IPS DF 4.7 (cell line): ENCODE measurements around the gene KRTAP9-6.
"Not testable (repeated sequence)": the region's sequence is repeated elsewhere in the genome, so short reads cannot be mapped to it uniquely, and the experiment has no call there.

Source experiments
- DNase-seq: peaks from one replicate; pipeline ENCODE4 v3.0.0-alpha.2; 2013; ENCODE audit warnings: low spot score; ENCODE audit errors: extremely low read depth

KRTAP9-6 gene

GRCh38 chr17:41271323-41271722 is 6.1 kb downstream of the KRTAP9-6 start:
- DNase-seq, result not testable (repeated sequence)

GRCh38 chr17:41271858-41272257 is 6.7 kb downstream of the KRTAP9-6 start:
- DNase-seq, result no peak

- not testable (repeated sequence) for DNase-seq
These were observed 10.5 kb downstream of the KRTAP9-6 start, which contains the start of gene KRTAP9-7 for GRCh38 chr17:41275648-41276190. TSS of gene KRTAP9-7 (plus strand) at chr17:41275698. CDS start at chr17:41275698, 0 bp downstream.

- no peak for DNase-seq
These were observed 13.2 kb downstream of the KRTAP9-6 start for GRCh38 chr17:41278176-41278955.

- no peak for DNase-seq
These were observed 18.9 kb downstream of the KRTAP9-6 start for GRCh38 chr17:41284043-41284442.

DNA sequence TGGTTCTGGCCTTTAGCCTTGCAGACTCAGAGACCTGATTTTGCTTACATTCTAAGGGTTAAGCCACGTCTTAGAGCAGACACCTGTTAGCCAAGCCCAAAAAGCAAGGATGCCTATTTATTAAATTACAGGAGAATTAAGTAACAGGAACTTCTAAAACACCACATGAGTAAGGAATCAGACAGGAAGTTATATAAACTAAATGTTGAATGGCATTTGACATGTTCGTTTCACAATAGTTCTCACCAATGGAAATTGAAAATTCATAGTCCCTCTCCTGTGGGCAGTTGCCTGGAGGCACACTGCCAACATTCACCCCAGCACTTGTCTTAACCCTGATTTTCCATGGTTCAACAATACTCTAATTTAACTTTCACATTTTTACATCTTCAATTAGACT is 19.4 kb downstream of the KRTAP9-6 start:
- no peak for DNase-seq

DNA sequence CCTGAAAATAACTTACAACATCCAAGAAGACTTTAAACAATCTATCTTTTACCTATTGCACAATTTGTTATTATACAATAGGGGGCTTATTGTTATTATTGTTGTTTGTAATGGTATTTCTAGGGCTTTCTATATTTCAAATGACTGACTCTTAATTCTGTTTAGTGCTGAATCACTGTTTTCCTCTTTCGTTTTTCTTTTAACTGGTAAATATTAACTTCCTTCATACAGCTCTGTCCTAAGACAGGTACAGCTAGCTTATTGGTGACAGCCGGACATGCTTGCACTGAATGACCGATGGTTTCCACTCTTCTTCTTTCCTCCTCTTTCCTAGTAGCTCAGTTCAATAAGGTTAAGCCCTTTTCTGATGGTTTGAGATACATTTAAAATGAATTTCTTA is 21.9 kb downstream of the KRTAP9-6 start:
- DNase-seq, result no peak

- no peak for DNase-seq
These were observed 28.8 kb downstream of the KRTAP9-6 start for GRCh38 chr17:41294016-41294415.

DNA sequence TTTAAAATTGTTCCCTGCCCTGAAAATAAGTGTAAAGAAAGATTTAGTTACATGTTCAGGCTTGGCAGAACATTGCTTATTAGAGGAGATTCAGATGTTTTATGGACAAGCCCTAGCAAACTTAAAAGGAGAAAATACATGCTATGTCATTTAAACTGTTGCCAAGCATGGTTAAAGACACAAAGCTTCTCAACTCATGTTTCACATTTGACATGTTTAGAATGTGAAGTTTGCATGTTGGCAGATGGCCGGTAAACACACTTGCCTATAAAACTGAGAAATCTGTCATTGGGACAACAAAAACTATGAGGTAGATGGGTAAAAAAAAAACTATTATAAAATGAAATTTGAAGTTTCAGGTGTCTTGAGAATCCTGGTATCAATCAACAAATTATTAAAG is 31.7 kb downstream of the KRTAP9-6 start:
- DNase-seq, result no peak

DNA sequence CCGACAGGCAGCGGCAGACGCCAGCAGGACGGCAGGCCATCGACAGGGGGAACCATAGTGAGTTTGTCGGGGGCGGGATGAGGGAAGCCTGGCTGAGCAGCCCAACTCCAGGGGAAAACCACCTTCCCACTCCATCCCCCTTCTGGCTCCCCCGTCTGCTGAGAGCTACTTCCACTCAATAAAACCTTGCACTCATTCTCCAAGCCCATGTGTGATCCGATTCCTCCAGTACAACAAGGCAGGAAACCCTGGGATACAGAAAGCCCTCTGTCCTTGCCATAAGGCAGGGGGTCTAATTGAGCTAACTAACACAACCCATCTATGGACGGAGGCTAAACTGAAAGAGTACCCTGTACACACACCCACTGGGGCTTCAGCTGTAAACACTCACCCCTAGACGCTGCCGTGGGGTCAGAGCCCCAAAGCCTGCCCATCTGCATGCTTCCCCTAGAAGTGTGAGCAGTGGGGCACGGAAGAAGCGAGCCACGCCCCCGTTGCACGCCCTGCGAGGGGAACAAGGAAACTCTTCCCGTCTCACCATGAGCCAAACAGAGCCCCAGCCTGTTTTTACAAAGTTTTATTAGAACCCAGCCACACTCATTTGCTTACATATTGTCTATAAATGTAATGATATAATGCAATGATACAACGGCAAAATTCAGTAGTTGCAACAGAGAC is 33.4 kb downstream of the KRTAP9-6 start:
- no peak for DNase-seq

DNA sequence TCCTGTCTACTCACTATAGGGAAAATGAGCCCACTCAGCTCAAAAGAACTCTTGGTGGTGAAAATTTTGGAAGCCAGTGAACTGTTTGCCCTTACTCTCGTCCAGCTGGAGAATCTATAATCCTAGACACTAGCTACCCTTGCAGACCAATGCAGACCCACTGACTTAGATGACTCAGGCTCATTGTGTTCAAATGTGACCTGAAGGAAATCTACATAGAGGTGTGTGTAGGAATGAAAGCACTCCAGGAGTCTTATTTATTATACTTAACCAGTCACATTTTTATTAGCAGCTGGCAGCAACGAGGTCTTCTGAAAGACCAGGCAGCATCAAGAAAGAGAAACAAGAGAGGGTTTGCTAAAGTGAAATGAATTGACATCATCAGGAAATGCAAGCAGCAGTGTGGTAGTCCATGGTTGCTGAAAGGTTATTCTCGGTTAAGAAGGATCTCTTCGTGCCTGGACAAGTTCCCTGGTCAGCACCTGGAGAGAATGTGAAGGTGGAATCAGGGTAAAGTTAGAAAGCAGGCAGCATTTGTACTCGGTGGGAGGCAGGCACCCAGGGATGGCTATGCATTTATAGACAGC is 36.1 kb downstream of the KRTAP9-6 start:
- DNase-seq, result no peak

DNA sequence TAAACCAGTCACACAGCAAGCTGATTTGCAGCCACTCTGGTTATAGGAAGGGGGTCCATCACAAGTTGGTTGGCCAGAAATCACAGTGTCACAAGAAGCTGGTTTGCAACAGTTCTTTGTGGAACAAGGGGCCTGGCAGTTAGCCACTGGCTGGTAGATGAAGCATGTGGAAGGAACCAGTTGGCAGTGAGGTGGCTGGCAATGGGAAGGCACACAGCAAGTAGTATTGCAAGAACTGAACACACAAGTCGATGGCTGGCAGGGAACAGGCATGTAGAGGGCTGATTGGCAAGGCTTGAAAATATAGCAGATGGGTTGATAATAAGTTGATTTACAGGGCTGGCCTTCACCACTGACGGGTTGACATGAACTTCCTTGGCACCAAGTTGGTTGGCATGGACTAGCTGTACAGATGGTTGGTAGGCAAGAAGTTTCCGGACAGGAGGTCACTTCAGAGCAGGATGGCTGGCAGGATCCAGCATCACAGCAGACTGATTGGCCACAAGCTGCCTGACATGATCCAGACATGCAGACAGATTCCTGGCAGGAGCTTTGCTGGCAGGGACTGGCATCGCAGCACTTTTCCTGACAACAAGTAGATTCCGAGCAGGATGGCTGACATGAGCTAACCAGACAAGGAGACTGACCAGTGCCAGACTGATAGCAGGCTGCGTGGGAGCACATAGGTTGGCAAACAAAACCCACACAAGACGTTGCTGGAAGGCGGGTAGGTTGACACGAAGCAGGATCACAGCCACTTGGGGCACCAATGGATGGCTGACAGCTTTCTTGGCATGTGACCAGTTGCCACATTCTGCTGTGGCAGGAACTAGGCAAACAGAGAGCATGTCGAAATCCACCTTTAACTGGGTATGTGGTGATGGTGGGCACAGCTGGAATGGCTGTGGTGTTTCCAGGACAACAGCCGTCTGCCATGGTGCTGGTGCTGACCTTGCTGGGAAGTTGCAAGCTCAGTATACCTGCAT is 37.0 kb downstream of the KRTAP9-6 start, which contains the start of gene KRTAP29-1:
TSS of gene KRTAP29-1 (minus strand) at position 936 of the 986 bp plus-strand sequence. CDS start at position 936, 0 bp downstream.
- DNase-seq, result no peak

GRCh38 chr17:41302981-41303380 is 37.8 kb downstream of the KRTAP9-6 start:
- no peak for DNase-seq

DNA sequence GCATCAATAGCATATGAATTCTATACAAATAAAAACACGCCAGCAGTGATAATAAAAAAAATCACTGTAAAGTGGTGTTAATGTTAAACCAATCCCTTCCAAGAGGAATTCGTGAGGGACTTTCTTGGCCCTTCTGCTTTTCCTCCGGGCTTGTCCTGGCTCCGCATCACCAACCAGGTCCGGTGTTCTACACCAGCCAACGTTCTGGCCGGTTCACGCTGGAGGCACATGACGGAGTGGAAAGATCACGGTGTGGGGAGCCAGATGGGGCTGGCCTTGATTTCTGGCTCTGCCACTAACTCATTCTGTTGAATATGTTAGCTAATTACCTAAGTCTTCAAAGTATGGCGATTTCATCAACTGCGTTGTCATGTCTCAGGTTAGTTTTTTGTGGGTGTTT is 38.9 kb downstream of the KRTAP9-6 start:
- no peak for DNase-seq

GRCh38 chr17:41307647-41308046 is 42.5 kb downstream of the KRTAP9-6 start:
- DNase-seq, result no peak

- no peak for DNase-seq
These were observed 43.2 kb downstream of the KRTAP9-6 start for GRCh38 chr17:41308251-41308917.

DNA sequence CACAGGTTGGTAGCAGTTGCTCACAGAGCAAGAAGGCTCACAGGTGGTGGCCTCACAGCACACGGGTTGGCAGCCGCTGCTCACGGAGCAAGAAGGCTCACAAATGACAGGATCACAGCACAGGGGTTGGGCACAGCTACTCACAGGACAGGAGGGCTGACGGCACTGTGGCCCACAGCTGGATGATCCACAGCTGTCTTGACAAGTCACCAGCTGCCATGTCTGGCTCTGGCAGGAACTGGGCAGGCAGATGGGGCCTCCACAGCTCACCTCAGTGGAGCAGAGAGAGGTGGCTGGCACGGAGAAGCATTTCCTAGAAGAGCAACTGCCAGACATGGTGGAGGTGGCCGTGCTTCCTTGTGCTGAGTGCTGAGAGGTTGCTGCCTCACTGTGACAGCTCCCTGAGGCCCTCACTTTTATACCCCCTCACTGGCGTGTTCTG is 43.8 kb downstream of the KRTAP9-6 start, which contains the start of gene KRTAP16-1:
TSS of gene KRTAP16-1 (minus strand) at position 392 of the 442 bp plus-strand sequence. CDS start at position 336, 56 bp downstream.
- DNase-seq, result no peak

- DNase-seq, result no peak
These were observed 45.9 kb downstream of the KRTAP9-6 start for GRCh38 chr17:41311111-41311510.

DNA sequence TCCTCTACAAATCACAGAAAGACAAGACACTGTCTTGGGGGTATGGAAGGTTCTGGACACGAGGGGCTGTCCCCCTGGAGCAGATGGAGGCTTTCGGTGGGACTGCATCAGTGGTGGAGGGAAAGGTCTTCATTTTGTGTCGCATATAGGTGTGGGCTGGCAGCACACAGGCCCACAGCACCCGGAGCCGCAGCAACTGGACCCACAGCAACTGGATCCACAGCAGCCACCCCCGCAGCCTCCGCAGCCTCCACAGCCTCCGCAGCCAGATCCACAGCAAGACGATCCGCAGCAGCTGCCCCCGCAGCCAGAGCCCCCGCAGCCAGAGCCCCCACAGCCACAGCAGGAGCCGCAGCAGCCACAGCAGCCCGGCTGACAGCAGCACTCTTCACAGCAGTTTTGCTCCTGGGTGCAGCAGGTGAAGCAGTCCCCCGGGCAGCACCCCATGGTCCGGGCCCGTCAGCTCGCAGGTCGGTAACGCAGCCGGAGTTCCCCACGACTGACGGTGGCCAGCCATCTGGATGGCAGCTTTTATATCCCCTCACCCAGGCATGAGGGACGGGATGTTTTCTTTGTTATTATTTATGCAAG is 50.1 kb downstream of the KRTAP9-6 start, which contains the start of gene KRTAP17-1:
TSS of gene KRTAP17-1 (minus strand) at position 507 of the 591 bp plus-strand sequence. CDS start at position 447, 60 bp downstream.
- DNase-seq, result no peak
